OCI-LY1 (cell line): Measurements from ENCODE around the gene OR4C45.
A peak's percentile ranks its signal among the peaks of the same experiment; 100 is the strongest.

Experiments
- EZH2 ChIP-seq: fragments of 200-600 bp; sonication (generic), shearing (Covaris generic); IDR thresholded peaks from 2 replicates; pipeline ENCODE4 v1.8.0; 2017; ENCODE audit warnings: borderline replicate concordance, mixed run types, mild to moderate bottlenecking, antibody characterized with exemption, low read length, moderate library complexity, mixed read lengths
- TF ChIP-seq, protein P1 (sequence below): fragments of 200-600 bp; sonication (generic), shearing (Covaris generic); IDR thresholded peaks from 2 replicates; pipeline ENCODE4 v1.5.1; 2017; ENCODE audit warnings: mild to moderate bottlenecking, antibody characterized with exemption, low read length, moderate library complexity, mixed read lengths

GRCh38 chr11:49995565-49995964 lies 37.1 kb upstream of the OR4C45 start:
- TF ChIP-seq EZH2 = no peak
- TF ChIP-seq, protein P1, sequence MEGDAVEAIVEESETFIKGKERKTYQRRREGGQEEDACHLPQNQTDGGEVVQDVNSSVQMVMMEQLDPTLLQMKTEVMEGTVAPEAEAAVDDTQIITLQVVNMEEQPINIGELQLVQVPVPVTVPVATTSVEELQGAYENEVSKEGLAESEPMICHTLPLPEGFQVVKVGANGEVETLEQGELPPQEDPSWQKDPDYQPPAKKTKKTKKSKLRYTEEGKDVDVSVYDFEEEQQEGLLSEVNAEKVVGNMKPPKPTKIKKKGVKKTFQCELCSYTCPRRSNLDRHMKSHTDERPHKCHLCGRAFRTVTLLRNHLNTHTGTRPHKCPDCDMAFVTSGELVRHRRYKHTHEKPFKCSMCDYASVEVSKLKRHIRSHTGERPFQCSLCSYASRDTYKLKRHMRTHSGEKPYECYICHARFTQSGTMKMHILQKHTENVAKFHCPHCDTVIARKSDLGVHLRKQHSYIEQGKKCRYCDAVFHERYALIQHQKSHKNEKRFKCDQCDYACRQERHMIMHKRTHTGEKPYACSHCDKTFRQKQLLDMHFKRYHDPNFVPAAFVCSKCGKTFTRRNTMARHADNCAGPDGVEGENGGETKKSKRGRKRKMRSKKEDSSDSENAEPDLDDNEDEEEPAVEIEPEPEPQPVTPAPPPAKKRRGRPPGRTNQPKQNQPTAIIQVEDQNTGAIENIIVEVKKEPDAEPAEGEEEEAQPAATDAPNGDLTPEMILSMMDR = peak; percentile 70
